ENCODE measurements around the gene REG1B.

GRCh38 chr2:79129260-79129659, 41.5 kb upstream of the REG1B start:
- no peak for TF ChIP-seq CTCF (IDR thresholded peaks at IDR 0.05)
- TF ChIP-seq JUNB (IDR thresholded peaks at IDR 0.05) = no peak
- no peak for TF ChIP-seq MAFK (IDR thresholded peaks at IDR 0.05; ENCODE audit: partially characterized antibody)
- TF ChIP-seq MAZ (IDR thresholded peaks at IDR 0.05; ENCODE audit: borderline replicate concordance, low read depth, low read length) = no peak
- TF ChIP-seq BHLHE40 (IDR thresholded peaks at IDR 0.05; ENCODE audit: low read depth, low read length) = no peak
